HL-60/S4 treated with retinoic acid at 250 ng/mL for 4 days and 3 days (cell line): ENCODE results near the gene GMPPA.

ENCODE experiments used
- in situ Hi-C: fragments of 300-500 bp; cut with MboI; formaldehyde crosslinking; loops from 2 replicates; pipeline ENCODE4 v1.7.0; 2022; ENCODE audit warnings: low sequenced_read_pairs

The GMPPA gene

GRCh38 chr2:219537657-219538488 lies 39.2 kb downstream of the GMPPA start:
- in situ Hi-C loops, result no loop called here

- in situ Hi-C loops, result no loop called here
Observed at GRCh38 chr2:219538504-219538951, 39.8 kb downstream of the GMPPA start.

- in situ Hi-C loops, result no loop called here
Observed at GRCh38 chr2:219538956-219539788, 40.5 kb downstream of the GMPPA start.

GRCh38 chr2:219539926-219540678 lies 41.4 kb downstream of the GMPPA start:
- in situ Hi-C loops, result no loop called here

- in situ Hi-C loops, result no loop called here
Observed at GRCh38 chr2:219540784-219541504, 42.3 kb downstream of the GMPPA start.

GRCh38 chr2:219541611-219542180 lies 43.0 kb downstream of the GMPPA start:
- in situ Hi-C loops, result no loop called here

GRCh38 chr2:219542931-219543595 lies 44.4 kb downstream of the GMPPA start:
- in situ Hi-C loops, result no loop called here

- in situ Hi-C loops, result no loop called here
Observed at GRCh38 chr2:219543596-219544358, 45.1 kb downstream of the GMPPA start, which contains the start of the genes CHPF and TMEM198. Gene CHPF, minus strand, starts transcription at chr2:219543809. Its CDS starts 271 bp downstream, at chr2:219543538. Gene TMEM198, plus strand, starts transcription at chr2:219544028. Its CDS starts 700 bp downstream, at chr2:219544728.

GRCh38 chr2:219544567-219544966 lies 45.9 kb downstream of the GMPPA start:
- in situ Hi-C loops, result no loop called here

- in situ Hi-C loops, result no loop called here
Observed at GRCh38 chr2:219545295-219545942, 46.7 kb downstream of the GMPPA start.

GRCh38 chr2:219545943-219546352 lies 47.3 kb downstream of the GMPPA start:
- in situ Hi-C loops, result no loop called here

- in situ Hi-C loops, result no loop called here
Observed at GRCh38 chr2:219547621-219548020, 48.9 kb downstream of the GMPPA start.

GRCh38 chr2:219548990-219549389 lies 50.3 kb downstream of the GMPPA start:
- in situ Hi-C loops, result no loop called here

GRCh38 chr2:219549619-219550018 lies 50.9 kb downstream of the GMPPA start:
- in situ Hi-C loops, result no loop called here

- in situ Hi-C loops, result no loop called here
Observed at GRCh38 chr2:219551441-219552381, 53.0 kb downstream of the GMPPA start.

GRCh38 chr2:219552382-219553167 lies 53.9 kb downstream of the GMPPA start:
- in situ Hi-C loops, result no loop called here

- in situ Hi-C loops, result no loop called here
Observed at GRCh38 chr2:219553168-219553417, 54.4 kb downstream of the GMPPA start.
